ENCODE data around the gene CTNND2.

Gene CTNND2

DNA sequence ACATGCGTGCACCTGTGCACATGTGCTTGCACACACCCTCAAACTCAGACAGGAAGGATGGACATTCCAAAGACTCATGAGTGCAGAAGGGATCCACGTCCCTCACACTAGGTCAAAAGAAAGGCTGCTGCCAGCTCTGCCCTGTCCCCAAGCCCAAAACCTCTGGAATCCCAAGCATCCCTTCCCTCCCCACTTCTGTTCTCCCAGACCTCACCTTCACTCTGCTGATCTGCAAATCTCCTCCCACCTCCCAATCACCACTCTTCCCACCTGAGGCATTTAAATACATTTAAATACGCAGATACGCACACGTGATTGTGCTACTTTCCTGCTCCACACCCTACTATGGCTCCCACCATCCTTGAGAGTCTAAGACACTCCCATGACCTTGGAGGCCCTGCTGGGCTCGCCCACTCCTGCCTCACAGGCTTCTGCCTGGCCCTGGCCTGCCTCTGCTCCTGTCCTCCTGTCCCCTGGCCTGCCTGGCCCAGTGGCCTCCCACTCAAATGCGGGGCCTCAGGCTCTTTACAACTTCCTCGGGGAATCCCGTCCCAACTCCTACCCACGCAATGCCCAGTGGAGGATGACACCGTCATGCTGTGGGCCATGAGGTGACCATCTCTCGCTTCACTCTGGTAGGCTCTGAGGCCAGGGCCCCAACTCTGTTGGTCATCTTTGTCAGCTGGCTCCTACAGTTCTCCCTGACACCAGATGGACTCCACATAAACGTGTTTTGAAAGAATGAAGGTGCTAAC is 664.8 kb downstream of the CTNND2 start:
- DNase-seq, result no peak

DNA sequence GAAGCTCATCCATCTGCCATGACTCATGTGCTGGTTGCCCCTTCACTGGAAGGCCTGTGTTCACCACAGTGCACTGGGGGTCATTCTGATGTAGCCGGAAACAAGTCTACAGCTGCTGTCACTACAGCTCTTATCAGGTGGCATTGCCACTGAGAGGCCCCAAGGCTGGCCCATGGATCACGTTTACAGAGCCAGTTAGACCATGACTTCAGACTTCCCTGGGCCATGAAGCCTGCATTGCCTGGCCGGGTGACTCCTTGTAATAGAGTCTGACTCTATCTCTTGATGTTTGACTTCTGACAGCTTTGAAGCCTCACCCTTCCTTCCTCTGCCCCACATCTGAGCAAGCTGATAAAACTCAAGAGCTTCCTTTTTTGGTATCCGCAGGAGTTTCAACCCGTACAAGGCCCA is 669.7 kb downstream of the CTNND2 start:
- DNase-seq, result no peak

DNA sequence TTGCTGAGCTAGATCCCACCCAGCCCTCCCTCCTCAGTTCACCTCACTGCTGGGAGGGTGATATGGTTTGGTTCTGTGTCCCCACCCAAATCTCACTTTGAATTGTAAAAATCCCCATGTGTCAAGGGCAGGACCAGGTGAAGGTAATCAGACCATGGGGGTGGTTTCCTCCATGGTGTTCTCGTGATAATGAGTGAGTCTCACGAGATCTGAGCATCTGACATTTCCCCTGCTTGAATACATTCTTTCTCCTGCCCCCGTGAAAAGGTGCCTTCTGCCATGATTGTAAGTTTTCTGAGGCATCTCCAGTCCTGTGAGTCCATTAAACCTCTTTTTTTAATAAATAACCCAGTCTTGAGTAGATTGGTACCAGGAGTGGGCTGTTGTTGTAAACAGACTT is 673.4 kb downstream of the CTNND2 start:
- DNase-seq, result no peak

DNA sequence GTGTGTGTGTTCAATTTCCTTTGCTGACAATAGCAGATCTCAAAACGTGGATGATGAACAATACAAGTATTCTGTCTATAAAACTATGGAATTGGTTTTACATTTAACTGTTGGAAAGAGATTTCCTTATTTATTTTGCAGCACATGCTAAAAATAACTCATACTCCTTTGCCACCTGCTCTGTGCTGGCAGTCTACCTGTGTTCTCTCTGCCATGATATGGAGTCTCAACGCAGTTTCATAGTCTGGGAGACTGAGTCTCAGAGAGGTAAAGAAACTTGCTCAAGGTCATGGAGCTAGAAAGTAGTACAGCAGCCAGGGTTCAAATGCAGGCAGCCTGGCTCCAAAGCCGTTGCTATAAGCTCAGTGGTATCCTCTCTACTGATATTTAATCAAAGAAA is 677.2 kb downstream of the CTNND2 start:
- DNase-seq, result no peak

DNA sequence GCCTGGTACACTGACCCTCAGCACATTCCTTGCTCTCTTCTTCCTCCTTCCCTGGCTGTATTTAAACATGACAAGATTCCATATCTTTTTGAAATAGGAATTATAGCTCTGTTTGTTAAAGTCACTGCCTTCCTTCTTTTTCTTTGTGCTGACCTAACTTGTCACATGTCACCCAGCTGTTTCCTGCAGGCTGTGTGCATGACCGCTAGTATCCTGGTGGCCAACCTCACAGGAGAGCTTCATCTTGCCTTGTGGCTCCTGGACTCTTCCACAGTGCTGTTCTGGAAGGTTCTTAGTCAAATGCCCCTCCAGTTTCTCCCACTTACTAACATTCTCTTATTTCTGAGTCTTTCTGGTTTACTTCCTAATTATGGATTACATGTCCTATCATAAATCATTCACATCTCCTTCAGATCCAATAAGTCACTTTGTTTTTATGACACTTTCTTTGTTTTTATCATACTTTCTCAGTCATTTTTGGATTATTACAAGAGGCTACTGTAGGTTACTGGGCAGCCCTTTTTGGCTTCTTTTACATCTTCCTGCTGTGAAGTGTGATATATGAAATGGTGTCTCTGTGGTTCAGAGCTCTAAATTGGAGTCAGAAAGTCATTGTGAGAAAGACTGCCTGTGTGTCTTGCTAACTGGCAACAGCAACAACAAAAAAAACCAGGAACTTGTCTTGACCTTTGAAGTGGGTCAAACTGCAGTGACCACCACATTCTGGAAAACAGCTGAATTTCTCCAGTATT is 679.6 kb downstream of the CTNND2 start:
- DNase-seq, result no peak

DNA sequence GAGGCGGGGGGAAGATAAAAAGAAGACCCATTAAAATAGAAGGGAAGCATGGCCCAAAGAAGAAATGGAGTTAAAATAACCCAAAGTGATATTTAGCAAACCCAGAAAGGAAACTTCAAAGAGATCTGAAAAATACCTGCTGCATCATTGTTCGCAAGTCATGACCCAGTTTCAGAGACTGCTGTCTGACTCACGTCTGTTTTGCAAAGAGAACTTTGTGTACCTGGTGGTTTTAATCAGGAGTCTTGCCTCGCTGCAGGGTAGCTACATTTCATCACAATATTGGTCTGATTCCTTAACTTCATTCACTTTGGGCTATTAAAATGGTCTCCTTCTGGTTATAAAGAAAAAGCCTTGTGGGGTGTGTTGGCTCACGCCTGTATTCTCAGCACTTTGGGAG is 682.1 kb downstream of the CTNND2 start:
- DNase-seq, result no peak

DNA sequence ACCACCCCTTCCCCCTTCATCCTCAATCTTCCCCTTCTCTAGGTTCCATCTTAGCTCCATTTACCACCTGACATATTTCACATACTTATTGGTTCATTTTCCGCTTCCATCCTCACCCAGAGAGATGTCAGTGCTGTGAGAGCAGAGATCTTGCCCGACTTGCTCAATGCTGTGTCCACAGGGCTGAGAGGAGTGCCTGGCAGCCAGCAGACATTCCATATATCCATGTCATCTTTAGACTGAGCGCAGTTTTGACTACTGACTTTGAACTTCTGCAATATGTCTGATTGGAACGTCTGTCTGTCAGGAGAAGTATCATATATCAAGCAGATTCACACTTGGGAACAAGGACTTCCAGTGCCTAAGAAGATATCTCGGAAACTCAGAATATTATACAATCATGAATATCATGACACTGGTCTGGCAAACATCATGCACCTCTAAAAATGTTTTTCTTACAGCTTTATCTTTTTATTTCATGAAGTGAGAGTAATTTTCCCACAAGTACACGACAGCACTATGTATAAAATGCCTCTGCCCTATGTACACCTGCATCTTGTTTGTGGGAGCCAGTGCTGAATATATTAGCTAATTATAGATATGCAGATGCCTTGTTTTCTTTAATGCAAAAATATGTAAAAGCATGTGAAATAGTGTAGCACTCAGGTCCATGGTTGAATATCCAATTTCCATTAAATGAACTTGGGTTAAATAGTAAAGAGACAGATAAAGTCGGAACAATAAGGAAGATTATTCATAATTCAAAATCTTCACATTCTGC is 689.2 kb downstream of the CTNND2 start:
- no peak for DNase-seq

DNA sequence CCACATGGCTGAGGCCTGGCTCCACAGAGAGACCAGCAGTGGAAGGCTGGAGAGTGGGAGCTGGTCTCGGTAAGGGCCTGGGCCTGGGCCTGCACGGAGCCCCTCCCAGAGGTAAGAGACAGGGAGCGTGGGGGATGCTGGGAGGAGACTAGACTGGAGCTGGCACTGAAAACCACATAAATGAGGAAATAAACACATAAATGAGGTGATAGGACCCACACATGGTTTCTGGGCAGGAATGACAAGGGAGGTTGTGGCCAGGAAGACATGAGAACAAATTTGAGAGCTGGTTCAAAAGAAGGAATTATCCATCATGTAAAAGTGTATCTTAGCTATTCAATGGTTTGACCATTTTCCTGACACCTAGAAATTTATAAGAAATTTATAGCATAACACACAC is 691.5 kb downstream of the CTNND2 start:
- DNase-seq, result no peak

DNA sequence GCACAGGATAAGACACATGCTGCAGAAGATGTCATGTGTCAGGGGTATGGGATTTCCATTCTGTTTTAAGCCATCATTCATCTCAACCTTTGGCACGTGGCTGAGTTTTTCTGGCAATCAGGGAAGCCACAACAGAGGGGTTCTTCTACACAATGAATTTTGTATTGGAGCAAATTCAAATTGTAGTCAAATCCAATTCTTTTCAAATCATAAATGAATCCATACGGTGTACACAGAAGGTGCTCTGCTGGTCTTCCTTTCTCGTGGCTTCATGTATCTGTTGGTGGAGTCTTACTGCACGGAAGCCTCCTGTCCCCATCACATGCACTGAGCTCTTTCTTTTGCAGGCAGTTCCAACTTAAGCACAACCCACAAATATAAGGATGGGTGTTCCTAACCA is 706.5 kb downstream of the CTNND2 start:
- DNase-seq, result no peak

DNA sequence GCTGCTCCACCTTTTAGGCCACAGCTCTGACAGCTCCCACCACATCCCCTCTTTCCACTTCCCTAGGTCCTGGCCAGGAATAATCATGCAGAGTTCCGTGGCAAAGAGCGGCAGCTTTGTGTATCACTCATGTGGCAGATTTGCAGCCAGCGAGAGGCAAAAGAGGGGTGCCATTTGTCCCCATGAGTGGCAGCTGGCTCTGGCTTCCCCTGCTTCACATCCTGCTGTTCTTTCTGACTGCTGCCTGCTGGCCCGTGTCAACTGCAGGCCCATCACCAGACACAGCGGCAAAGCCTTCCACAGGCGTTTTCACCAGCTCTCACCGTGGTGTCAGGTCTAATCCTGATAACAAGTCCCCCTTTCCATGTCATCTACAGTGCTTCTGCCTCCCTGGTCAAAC is 712.6 kb downstream of the CTNND2 start:
- DNase-seq, result no peak

DNA sequence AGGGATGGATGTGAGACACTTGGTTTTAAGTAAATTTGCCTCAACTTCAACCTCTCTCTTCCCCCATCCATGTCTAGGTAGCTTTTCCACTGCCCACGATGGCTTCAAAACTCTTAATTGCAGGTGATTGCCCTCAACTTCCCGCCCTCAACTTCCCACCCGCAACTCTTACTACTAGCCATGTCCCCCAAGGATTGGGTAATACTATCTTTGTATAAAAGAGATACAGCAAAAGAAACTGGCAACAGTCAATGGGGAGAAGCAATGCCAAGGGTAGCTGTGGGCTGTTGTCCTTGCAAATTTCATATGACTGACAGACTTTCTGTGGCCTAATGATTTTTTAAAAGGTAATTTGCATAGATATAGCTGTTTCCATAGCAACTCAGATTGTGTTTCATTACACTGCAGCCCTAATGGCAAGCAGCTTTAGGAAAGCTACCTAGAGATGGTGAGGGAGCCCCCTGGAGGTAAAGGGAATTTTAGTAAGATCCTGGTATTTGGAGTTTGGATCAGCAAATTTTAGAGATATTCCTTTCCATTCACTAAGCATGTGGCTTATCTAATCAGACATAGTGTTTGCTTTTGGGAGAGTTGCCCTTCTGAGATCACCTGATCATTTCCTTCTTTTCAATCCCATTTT is 721.7 kb downstream of the CTNND2 start:
- DNase-seq, result peak; percentile 17

DNA sequence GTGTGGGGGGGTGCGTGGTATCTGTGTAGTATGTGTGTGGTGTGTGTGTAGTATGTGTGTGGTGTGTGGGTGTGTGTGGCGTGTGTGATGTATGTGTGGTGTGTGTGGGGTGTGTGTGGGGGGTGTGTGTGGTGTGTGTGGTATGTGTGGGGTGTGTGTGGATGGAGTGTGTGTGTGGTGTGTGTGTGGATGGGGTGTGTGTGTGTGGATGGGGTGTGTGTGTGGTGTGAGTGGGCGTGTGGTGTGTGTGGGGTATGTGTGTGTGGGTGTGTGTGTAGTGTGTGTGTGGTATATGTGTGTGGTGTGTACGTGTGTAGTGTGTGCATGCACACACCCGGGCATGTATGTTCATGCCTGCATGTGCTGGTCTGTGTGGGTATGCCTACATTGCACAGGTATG is 722.3 kb downstream of the CTNND2 start:
- no peak for DNase-seq

DNA sequence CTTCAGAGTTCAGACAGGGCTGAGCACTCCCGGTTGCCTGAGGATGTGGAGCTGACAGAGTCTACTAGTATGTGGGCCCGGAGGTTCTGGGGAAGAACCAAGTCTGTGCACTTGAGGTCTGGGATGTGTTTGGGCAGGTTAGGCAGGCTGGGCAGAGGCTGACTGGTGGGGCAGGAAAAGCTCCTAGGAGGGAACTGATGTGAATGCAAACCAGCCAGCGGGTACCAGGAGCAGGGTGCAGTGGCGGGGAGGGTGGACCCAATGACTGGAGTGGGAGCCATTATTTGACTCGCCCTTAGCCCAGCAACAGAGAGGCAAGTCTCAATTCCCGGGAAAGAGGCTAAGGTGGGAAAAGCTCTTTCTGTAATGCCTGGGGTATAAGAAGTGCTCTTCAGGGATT is 723.4 kb downstream of the CTNND2 start:
- DNase-seq, result no peak

DNA sequence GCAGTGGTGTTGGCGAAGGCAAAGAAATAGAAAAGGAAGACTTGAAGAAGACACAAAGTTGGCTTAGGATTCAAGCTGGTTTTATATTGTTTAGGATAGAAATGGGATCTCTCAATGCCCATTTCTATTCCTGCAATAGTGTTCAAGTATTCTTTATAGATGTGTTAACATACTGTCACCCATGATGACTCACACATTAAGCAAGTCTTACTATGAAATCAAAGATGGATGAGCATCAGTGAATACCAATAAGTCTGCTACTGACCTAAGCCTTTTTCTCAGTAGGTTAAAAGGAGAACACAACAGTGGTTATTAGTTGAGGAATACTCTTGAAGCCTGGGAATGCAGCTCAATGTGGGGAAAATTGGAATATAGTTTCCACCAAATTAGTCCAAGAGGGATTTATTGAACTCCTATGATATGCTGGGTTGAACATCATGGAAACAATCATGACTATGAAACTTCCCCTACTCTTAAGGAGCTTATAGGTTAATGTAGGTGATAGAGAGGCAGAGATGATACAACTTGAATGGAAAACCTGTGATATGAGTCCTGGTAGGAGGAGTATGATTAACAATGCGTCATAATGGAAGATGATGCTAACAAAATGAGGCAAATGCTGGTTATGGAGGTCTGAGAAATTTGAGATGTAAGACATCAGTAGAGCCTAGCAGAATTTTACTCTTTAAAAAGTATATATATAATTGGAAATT is 726.1 kb downstream of the CTNND2 start:
- no peak for DNase-seq

DNA sequence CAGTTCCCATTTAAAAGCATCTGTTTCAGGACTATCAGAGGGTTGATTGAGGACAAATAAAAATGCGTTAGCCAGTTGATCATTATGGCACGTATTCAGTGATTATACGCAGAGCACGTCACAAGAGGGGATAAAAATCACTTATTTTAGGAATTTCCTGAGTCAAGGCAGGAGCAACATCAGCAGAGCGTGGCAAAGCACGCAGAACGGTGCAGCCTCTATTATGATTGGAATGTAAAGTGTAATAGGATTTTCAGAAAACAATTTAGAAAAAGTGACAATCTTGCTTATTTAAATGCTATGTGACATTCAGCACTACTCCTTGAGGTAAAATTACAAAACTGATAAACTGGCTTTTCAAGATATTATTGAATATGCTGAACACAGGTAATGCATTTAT is 729.7 kb downstream of the CTNND2 start:
- no peak for DNase-seq

DNA sequence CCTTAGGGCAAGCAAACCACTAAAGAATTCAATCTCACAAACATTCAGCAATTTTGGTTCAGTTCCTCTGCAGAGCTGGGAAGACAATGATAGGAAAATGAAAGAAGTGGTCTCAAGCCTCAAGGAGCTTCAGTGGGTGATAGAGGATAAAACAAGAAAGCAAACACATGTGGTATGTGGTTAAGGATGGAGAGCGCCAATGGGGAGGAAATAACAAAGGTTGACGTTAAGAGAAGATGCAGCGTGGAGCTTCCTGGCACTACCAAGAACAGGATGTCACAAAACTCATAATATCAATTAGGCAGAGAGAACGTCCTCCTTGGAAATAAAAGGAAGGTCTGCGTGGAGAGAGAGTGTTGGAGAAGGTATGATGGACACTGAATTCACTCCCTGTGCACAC is 731.8 kb downstream of the CTNND2 start:
- DNase-seq, result no peak

DNA sequence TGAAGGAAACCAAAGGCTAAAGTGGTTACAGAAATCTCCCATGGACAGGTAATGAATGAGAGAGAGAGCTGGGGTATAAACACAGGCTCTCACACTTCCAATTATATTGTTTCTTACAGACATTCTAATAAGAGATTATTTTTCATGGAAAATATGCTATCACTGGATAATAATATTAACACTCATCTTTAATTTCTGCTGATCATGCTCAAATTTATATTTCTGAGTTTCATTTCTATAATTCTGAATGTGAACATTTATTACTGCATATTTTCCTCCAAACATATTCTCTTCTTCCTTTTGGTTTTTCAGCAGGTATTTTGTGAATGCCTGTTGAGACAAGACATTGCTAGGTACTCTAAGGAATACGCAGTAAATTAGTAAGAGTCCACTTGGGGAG is 733.0 kb downstream of the CTNND2 start:
- DNase-seq, result no peak

DNA sequence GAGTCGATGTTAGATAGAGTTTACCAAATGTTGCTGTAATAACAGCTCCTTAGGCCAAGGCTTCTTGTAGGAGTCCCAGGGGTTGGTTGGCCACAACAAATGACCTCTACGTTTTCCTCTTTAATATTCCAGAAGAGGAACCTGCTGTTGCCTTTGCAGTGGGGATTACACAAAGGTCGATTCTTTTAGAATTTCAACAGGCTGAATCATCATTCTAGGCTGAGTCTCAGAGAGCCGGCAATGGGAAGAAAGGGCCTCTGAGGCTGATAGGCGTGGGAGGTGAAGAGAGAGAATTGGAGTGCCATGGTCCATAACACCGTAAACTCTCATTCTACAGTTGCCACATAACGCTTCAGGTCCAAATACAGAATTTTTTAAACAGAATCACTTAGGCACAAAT is 737.3 kb downstream of the CTNND2 start:
- no peak for DNase-seq

DNA sequence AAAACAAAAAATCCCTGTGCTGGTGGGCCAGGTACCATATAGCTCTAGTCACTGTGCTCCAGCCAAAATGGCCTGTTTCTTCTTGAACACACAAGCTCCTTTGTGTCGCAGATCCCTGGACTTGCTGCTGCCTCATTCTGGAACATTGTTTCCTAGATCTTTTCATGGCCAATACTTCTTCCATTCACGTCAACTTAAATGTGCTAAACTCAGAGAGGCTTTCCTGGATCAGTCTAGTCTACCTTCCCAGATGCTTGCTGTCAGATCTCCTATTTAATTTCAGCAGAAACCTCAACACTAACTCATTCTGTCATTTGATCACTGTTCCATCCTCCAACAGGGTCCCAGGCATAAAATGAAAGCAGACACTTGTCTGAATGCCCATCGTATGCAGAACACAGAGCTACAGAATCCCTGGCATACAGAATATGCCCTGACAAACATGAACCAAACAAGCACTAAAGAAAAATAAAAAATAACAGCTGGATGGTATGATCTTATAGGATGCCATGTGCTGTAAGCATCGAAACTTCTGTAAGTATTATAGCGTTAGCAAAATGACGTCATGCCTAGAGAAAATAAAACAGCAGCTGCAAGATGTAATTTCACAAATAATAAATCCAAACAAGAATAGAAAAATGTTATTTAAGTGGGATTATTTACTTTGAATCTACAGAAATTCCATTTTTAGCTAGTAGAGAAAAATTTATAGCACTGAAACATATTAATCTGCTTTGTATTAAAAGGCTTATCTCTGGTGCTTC is 739.5 kb downstream of the CTNND2 start:
- DNase-seq, result no peak

DNA sequence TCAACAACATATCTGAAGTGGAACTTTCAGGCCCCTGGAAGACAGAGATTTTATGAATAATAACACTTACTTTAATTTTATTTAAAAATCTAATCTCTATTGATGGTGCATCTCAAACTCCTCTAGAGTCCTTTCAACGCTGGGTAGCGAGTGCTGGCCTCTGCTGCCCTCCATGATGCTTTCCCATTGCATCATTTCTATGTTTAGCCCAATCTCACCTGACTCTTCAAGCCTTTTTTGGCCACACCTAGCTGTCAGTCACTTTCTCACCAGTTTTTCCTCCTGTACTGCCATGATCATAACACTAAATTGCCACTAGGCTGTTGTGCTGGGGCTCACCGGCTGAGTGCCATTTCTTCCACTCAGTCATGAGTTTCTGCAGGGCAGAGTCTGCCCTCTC is 747.1 kb downstream of the CTNND2 start:
- DNase-seq, result no peak

DNA sequence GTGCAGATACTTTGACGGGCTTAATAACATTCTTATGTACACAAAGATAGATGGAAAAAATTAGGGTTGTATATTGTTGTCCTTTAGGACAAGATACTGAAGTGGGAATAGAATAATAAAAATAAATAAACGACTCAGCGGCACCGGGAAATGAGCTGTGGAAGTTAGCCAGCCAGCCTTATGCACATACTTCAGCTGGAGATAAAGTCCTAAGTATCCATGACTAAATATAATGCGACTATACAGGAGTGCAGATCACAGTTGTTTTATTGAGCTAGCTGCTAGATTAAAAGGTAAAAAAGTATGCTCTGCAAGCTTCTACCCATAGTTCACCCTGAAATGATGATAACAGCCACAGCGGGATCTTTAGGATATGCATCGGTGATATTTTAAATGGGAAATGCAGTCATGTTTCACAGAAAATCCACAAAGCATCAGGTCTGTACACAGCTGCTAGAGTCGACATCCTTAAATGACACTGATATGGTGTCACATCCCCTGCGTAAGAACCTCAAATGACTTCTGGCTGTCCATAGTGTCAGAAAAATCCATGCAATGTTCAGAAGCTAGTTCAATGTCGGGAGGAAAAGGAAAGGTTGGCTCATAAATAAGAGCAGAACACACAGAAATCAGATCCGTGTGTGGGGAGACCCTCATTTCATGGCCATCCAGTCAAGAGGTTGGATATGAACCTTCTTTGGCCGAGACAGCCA is 750.4 kb downstream of the CTNND2 start:
- DNase-seq, result no peak
